ENCODE results near the gene UQCC2.

The UQCC2 gene

DNA sequence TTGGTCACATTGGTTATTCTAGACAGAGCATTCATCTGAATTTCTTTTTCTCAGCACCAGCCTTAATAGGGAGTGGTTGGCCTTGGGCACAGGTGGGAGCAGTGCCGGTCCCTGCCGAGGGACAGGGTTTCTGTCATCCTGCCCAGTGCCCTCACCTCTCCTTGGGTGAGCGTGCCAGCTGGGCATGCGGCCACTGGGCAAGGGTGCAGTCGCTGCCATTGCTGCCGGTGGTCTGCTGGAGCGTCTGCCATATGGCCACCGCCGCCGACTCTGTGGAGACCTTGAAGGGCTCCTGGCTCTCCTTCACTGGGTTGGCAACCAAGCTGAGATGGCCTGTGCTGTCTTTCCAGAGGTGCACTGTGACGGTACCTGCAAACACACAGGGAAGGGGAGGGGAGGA is 16.4 kb upstream of the UQCC2 start:
- Histone ChIP-seq H3K4me3 (no peak overlapping the region), H3K27ac (no peak overlapping the region)

DNA sequence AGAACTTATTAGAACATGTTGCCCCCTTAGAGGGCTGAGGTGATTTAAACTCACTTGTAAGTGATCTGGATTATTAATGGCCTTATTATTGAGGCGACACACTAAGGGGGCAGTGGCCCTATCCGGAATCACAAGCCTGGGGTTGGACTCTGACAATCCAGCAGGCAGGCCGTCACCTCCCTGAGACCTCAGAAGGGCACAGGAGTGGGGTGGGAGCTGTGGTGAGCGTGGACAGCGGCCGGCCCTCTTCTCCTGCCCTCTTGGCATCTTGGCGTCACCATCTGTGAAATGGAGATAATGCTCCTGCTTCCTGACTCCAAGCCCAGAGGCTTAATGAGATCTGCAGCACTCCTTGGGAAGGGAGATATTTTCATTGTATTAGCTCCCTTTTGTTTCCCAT is 15.6 kb upstream of the UQCC2 start:
- Histone ChIP-seq H3K27ac (no peak overlapping the region), H3K4me3 (no peak overlapping the region)

DNA sequence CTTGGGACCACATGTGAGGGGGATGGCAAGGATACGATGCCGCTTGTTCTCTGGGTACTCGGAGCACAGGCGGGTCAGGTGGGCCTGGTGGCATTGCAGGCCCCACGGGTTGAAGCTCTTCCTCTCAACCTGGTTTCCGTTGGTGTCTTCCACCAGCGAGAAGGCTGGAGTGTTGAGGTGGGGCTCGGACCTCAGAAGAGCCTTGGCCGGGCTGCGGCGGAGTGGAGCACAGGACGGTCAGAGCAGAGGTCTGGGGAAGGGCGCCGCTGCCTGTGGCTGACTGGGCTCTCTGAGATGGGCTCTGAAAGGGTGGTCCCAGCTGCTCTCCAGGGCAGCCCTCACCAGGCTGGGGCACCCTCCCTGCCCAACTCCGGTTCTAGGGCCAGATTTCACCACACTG is 15.2 kb upstream of the UQCC2 start:
- no peak overlapping the region for H3K27ac ChIP-seq

DNA sequence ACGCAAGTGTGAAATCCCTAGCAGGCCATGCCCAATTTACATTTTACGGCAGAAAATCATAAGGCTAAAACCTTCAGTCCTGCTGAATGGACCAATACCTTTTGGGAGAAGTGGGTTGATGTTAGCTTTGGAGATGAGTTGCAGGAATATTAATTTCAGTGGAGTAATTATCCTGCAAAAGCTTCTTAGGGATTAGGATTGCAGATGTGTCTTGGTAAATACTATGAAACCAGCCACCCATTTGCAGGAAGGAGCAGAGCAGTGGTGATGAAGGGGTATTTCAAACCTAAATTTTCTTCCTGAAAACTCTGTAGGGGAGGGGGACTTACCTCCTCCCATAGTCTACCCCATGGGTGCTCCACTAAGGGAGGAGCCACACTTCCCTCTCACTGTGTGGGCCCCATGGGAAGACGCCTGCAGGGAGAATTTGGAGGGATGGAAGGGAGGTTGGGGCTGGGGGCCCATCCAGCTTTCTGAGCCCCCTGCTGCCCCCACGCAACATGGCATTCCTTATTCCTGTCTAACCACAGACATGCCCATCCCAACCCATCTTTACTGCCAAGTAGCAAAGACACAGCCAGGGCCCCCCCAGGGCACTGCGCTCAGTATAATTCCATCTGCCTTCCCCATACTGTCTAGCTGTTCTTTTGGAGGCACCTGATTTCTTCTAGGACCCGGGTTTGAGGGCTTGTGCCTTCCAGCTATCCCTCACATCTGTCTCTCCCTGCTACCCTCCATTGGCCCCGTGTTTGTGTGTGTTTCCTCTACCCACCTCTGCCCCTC is 14.6 kb upstream of the UQCC2 start:
- Histone ChIP-seq H3K4me3 (no peak overlapping the region), H3K27ac (no peak overlapping the region)

More for the DNA sequence above, 15.2 kb upstream of the UQCC2 start:
- H3K4me3 ChIP-seq, result no peak overlapping the region

DNA sequence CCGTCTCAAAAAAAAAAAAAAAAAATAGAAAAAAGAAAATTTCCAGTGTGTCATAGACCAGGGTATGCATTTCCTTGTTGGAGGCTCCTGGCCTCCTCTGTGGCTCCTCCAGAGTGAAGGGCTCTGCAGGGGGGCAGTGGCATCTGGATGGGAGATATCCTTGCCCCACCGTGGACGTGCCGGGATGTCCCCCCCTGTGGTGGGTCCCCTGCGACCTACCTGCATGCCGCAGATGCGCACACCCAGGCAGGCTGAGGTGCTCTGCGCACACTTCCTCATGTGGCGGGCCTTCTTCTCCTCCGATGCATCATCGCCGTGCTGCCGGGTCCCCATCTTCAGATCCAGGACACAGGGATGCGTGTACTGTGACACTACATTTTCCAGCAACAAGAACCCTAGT is 13.7 kb upstream of the UQCC2 start:
- Histone ChIP-seq H3K27ac (no peak overlapping the region), H3K4me3 (no peak overlapping the region)

DNA sequence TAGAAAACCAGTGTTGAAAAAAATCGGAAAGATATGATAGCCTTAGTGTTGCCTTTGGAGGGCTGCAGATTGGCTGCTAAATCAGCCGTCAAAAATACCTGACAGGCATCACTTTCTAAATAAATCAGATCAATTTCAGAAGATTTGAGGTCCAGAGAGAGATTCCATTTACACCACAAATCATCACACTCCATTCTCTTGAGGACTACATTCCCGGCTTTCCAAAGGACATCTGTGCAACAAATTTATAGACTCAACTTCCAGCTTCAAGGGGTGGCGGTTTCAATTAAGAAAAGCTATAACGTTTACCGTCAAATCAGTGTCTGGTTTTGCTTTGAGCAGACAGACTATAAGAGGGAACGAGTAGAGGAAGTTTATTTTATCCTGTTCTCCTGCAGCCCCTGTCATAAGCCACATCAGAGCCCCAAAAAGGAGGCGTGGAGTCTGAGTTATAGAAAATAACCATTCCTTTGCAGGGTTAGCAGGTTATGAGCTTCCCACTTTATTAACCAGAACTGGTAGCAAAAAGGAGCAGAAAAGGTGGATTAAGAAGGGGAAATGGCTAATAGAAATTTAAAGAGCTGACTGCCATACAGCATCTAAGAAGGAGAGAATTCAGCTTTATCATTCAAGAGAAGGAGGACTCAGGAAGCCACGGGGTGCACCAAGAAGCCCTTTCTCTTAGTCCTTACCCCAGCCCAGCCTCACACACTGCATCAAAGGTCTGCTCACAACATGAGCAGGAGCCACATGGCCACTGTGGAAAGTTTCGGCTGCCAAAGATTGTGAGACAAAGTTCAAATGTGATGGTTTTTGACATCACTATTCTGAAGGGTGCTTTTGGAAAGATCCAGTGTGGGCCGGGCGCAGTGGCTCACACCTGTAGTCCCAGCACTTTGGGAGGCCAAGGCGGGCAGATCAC is 12.9 kb upstream of the UQCC2 start:
- Histone ChIP-seq H3K4me3 (no peak overlapping the region), H3K27ac (no peak overlapping the region)

DNA sequence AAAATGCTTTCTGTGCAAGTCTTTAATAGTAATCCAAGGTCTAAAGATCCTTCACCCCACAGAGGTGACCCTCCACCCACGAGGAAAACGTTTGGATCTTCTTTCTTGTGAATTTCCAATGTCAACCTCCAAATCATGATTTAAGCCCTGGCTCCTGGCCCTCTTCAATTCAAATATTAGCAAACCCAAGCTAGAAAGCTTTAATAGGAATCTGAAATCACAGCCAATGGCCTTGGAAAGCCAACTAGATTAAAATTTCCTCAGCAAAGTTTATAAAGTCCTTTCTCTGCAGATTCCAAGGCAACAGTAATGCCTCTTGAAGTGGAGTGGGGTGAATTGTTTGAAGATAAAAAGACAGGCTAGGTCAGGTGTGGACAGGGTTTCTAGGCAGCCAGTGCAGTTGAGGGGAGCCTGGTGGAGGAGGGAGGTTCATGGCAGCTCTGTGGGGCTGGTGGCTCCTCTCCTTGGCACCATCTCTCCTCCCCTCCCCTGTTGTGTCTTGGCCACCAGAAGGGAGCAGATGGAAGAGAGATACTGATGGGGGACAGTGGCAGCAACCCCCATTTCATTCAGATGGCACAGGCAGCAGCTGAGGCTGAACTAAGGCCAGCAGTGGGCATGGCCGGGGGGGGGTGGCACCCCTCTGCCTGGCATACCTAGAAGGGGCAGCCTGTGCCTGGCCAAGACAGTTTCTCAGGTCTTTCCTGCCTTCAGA is 12.0 kb upstream of the UQCC2 start:
- no peak overlapping the region for H3K27ac ChIP-seq

DNA sequence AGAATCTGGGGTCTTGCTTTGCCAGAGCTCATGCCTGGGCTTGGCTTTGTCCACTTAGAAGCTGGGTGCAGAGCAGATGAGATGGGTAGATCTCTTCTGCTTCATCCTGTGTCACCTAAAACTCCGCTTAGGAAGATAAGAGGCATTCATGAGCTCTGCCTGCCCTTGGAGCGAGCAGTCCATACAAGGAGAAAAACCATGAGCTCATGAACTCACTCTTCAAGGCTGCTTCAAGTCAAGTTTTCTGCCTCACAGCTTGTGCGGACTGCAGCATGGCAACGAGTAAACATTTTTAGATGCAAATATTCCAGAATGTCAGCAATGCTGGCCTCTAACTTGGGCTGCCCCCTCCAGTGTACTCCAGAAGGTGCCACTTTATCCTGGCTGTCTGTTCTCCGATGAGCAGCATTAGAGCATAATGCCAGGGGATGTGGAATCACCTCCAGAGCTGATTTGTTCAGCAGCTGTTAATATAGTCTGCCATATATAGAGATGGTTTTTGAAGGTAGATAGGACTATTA is 10.7 kb upstream of the UQCC2 start:
- Histone ChIP-seq H3K27ac (no peak overlapping the region), H3K4me3 (no peak overlapping the region)

More for the DNA sequence above, 12.0 kb upstream of the UQCC2 start:
- H3K4me3 ChIP-seq, result no peak overlapping the region

DNA sequence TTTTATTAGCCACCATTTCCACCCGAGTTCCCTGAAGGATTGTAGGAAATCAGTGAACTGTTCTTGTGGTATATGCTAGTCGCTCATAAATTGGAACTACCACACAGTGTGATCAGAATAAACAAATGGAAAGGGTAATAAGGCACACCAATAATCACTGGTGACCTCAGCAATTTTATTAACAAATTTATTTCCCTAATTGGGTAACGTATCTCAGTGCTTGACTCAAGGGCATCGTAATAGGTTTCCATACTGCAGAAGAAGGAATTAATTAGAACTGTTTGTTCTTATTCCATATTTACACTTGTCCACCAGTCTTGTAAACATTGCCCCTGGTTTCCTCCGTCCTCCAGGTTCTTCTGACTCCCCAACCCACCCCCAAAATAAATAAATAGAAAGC is 10.0 kb upstream of the UQCC2 start:
- Histone ChIP-seq H3K4me3 (no peak overlapping the region), H3K27ac (no peak overlapping the region)

DNA sequence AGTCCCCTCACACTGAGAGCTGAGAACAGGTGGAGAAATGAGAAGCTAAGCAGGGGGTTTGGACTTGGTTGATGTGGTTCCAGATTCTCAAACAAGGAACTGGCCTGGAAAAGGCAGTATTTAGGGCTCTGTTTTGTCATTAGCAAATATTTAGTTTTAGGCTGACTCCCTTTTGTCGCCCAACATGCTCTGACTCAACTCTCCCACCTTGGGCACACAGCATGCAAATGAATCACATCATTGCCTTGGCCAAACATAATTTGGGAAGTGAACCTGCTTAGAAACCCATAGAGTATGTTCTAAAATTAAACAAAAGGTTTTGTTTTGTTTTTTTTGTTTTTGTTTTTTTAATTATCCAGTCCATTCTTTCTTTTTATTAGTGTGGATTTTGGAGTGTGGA is 9.5 kb upstream of the UQCC2 start:
- no peak overlapping the region for H3K27ac ChIP-seq
- H3K4me3 ChIP-seq, result no peak overlapping the region

DNA sequence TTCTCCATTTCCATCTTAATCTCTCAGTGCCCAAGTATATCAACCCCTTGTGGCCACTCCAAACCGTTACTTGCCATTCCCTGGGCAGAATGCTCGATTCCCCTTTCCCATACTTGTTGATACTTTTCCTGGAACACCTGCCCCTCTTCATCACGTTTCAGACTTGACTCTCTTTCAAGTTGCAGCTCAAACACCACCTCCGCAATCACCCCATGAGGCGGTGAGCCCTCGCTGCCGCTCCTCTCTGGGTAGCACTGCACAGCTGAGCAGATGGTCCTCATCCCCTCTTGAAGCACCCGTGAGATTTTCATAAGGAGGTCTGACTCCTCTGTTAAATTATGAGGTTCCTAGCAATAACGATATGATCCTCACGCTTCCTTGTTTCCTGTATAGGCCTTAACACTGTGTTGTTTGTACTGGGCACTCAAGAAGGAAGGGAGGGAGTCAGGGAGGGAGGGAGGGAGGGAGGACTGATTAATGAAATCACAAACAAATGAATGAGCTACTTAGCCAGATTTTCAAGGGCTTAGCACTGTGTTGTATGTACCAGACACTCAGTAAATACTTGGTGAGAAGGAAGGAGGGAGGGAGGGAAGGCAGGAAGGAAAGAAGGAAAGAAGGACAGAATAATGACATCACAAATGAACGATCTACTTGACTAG is 8.0 kb upstream of the UQCC2 start:
- no peak overlapping the region for H3K27ac ChIP-seq
- no peak overlapping the region for H3K4me3 ChIP-seq

DNA sequence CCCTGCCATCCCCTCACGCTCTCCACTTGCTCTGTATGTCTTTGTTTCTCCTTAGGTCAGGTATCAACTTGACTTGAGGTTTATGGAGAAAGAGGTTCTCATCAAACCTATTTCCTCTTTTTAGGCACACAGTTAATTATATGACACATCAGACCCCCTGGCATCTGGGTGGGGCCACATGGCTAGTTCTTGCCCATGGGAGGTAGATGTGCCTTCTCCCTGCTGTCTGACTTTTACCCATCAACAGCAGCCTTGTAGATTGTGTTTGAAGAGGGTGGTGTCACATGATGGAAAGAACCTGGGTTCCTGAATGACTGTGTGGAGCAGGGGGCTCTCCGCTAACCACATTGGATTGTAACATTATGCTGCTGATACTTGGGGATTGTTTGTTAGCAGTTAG is 7.2 kb upstream of the UQCC2 start:
- no peak overlapping the region for H3K4me3 ChIP-seq
- H3K27ac ChIP-seq, result no peak overlapping the region

DNA sequence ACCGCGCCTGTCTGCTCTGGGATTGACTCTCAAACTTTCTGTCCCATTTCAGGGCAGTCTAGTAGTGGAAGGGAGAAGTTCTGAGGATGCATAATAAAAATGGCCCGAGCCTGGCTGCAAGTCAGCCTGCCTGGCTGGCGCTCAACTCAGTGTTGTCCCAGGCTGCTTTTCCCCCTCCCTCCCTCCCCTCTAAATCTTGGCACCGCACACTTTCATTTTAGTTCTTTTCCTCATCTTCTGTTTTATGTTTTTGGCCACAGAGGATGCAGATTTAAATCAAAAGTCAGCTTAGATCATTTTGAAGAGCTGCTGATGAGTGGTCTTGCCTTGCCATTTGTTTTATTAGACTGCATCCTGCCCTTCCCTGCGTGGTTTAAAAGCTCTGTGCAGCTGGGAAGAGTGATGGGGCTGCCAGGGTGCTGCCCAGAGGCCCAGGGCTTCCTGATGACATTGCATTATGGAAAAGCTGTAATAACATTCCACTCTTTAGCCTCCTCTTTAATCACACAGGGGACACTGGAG is 6.5 kb upstream of the UQCC2 start:
- H3K4me3 ChIP-seq, result no peak overlapping the region
- H3K27ac ChIP-seq, result no peak overlapping the region

DNA sequence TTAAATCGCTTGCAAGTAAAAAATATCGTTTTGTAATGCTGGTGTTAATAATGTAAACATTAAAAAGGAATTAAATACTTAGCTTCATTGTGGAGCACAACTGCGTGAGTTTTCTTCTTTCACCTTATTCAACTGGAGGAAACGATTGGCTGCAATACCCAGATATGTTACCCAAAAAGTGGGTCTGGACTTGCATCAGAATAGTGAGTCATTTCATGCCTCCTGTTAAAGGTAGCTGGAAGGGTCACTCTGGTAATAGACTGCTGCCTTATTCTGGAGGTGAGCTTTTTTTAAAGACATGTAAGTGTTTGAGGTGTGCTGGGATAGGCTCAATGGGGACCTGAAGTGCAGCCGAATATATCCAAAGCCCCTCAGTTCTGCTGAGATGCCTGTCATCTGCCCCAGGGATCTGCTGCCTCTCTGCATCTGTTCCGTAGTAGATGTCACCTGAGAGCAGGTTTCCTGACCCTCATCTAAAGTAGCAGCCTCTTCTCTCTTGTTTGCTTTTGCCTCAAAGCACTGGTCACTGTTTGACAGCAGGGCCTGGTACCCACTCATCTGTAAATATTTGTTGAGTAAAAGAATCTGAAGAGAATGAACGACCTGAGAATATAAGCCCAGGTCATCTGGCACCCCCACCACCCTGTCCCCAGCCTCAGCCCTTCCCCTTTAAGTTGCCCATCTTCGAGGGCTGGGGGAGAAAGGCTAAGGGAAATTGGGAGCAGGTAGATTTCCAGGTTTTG is 5.6 kb upstream of the UQCC2 start:
- Histone ChIP-seq H3K4me3 (no peak overlapping the region), H3K27ac (no peak overlapping the region)

DNA sequence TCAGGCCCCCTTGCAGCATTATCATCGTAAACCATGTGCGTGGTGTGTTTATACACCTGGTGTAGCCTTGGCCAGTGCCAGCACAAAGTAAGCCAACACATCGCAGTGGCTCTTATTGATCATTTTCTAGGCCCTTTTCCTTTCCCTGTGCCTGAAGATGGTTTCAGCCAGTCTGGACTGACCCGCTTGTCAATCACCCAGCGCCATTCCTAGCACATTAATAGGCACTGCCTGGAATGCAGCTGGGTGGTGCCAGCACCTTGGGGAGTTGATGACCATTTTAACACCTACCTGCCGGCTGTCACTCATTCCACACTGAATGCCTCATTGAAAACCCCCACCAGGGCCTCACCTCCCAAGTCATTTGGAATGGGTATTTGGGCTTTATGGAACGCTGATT is 4.9 kb upstream of the UQCC2 start:
- H3K27ac ChIP-seq, result no peak overlapping the region
- no peak overlapping the region for H3K4me3 ChIP-seq

DNA sequence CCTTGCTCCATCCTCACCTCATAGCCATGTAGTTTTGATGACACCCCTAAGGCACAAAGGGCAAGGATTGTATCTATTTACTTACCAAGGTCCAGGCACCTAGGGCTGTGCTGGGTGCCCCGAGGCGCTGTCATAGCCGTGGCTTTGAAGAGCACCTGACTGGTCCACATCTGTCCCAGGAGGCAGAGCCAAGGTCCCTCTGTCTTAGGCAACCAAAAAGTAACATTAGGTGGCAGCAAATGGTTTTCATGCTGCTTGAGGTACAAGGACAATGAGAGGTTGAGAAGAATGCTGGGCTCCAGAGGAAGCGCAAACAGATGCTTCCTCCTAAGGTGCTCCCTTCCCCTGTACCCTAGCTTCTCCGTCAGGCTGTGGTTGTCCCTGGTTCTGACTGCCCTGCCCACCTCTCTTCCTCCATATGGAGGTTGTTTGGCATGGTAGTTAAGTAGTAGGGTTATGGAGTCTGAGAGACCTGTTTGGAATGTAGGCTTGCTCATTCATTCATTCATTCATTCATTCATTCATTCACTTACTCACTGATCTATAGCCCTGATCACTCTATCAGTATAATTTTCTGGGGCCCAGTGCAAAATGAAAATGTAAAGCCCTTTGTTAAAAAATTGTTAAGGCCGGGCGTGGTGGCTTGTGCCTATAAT is 3.0 kb upstream of the UQCC2 start:
- H3K27ac ChIP-seq, result no peak overlapping the region
- no peak overlapping the region for H3K4me3 ChIP-seq

DNA sequence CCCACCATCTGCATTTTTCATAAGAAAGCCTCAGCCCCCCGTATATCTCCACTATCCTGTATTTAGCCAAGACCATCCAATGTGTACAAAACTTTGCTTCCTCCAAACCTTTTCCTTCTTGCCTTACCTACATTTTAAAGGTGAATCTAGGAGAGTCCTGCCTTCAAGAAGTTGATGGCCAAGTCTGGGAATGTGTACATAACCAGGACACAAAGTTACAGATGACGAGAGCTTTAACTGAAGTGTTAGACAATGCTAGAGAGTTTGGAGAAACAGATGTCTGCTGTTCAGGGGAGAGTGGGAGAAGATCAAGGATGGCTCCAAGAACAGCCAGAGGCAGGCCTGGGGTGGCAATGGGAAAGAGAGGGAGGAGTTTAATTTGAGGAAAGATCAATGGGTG is 2.3 kb upstream of the UQCC2 start:
- no peak overlapping the region for H3K27ac ChIP-seq
- no peak overlapping the region for H3K4me3 ChIP-seq

DNA sequence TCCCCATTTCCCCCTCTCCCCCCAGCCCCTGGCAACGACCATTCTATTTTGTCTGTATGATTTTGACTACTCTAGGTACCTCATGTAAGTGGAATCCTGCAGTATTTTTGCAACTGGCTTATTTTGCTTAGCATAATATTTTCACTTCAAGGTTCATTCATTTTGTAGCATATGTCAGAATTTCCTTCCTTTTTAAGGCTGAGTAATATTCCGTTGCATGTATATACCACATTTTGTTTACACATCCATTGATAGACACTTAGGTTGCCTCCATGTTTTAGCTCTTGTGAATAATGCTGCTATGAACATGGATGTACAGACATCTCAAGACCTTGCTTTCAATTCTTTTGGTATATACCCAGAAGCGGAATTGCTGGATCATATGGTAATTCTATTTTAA is 1.4 kb upstream of the UQCC2 start:
- H3K4me3 ChIP-seq, result no peak overlapping the region
- no peak overlapping the region for H3K27ac ChIP-seq

All from skin epidermis (tissue), 12 donors.